GM12864 (cell line): ENCODE results near the gene PRKD3.

ENCODE experiments used
- DNase-seq: peaks from one replicate; pipeline ENCODE4 v3.0.0-alpha.2; 2011; ENCODE audit warnings: low read depth
- H3K4me3 ChIP-seq: 2 replicates; pipeline ENCODE4 v1.5.1; 2011; ENCODE audit warnings: mild to moderate bottlenecking, low read depth, low read length, control low read depth
- TF ChIP-seq, protein P1 (sequence below): IDR thresholded peaks from 2 replicates; pipeline ENCODE4 v1.5.1; 2011; ENCODE audit warnings: low read depth, mild to moderate bottlenecking, moderate library complexity, low read length, control low read depth, inconsistent platforms; ENCODE audit errors: missing control alignments

The PRKD3 gene

DNA sequence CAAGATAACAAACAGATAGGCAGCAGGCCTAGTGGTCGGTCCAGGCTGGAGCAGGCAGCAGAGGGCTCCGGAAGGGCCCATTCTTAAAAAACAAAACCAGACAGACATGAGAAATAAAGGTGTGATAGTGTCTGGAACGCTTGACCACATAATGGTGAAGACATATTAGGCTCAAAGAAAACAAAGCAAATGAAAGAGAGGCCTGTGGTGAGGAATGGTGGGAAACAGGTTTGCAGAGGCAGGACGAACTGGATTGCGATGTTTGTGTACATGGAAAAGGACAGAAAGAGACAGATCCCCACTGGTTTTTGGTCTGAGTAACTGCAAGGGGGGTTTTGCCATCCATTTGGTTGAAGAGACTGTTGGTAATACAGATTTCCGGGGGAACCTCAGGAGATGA lies 39.7 kb upstream of the PRKD3 start:
- no peak for DNase-seq
- H3K4me3 ChIP-seq = no peak overlapping the region
- TF ChIP-seq, protein P1, sequence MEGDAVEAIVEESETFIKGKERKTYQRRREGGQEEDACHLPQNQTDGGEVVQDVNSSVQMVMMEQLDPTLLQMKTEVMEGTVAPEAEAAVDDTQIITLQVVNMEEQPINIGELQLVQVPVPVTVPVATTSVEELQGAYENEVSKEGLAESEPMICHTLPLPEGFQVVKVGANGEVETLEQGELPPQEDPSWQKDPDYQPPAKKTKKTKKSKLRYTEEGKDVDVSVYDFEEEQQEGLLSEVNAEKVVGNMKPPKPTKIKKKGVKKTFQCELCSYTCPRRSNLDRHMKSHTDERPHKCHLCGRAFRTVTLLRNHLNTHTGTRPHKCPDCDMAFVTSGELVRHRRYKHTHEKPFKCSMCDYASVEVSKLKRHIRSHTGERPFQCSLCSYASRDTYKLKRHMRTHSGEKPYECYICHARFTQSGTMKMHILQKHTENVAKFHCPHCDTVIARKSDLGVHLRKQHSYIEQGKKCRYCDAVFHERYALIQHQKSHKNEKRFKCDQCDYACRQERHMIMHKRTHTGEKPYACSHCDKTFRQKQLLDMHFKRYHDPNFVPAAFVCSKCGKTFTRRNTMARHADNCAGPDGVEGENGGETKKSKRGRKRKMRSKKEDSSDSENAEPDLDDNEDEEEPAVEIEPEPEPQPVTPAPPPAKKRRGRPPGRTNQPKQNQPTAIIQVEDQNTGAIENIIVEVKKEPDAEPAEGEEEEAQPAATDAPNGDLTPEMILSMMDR = no peak

DNA sequence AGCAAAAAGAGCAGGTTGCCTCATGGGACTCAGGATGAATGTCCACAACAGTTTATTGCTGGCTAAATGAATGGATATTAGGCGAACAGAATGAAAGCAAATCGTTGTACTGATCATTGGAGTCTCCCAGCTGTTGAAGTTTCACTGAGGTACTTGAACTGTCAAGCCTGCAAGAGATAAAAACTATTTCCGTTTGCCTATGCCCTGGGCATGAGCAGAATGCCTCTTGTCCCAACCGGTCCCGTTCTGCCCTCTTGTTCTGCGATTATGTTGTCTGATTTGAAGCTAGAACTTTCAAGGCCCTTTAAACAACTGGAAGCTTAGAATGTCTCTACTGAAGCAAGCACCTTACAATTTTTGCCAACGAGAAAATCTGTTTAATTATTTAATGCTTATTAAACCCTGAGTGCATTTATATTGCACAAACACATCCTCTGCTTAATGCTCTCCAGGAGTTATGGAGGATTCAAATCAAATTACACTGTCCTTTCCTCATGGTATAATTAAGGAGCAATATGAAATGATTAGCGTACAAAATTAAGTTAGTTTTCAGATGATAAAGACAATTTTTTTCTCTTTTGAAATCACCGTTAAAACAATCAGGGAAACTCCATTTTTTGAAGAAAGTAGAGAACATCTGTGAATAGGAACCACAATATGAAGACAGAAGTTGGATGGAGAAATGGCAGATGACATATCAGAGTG lies 37.5 kb upstream of the PRKD3 start:
- no peak for DNase-seq
- TF ChIP-seq, protein P1 = no peak
- no peak overlapping the region for H3K4me3 ChIP-seq

GRCh38 chr2:37361216-37361815 lies 36.7 kb upstream of the PRKD3 start:
- DNase-seq = no peak
- H3K4me3 ChIP-seq = no peak overlapping the region
- TF ChIP-seq, protein P1 = no peak

GRCh38 chr2:37358466-37358865 lies 33.8 kb upstream of the PRKD3 start:
- TF ChIP-seq, protein P1 = no peak
- no peak overlapping the region for H3K4me3 ChIP-seq
- DNase-seq = no peak

DNA sequence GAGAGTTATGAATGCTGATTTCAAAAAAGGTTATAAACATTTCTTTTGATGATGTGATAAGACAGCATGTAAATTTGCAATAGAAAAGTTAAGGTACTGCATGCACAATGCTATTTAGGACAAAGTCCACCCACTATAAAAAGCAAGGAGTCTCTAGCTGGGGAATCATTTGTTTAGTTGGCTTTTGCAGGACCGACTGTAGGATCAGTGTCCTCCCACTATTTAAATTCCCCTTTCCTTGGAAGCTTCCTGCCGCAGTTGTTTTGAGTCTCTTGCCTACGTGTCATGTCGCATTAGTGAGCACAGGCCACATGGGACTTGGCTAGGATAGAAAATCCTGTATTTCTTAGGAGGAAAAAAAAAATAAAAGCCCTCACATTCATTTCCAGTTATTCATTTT lies 32.9 kb upstream of the PRKD3 start:
- no peak overlapping the region for H3K4me3 ChIP-seq
- no peak for DNase-seq
- TF ChIP-seq, protein P1 = no peak

GRCh38 chr2:37357069-37357468 lies 32.4 kb upstream of the PRKD3 start:
- H3K4me3 ChIP-seq = no peak overlapping the region
- DNase-seq = no peak
- TF ChIP-seq, protein P1 = no peak

DNA sequence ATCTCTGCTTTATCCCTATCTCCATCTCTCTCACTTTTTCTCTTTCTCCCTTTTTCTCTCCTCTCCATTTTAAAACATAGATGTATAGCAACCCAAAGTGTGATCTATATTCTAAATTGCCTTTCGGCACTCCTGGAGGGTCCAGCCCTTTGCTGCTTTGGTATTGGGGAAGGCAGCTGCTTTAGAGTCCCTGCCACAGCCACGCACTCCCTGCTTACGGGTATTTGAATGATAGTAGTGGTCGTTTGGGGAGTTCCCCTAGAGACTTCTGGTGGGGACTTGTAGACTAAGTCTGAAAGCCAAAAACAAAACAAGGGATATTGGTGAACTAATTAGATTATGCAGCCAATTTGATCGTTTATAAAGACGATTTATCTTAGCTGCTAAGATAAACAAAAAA lies 31.7 kb upstream of the PRKD3 start:
- TF ChIP-seq, protein P1 = no peak
- H3K4me3 ChIP-seq = no peak overlapping the region
- no peak for DNase-seq
